Upper lobe of right lung (tissue), 1 donor: ENCODE measurements around the gene UROC1. TPM values are rescaled to one million over a fixed set of nuclear protein-coding genes. Genes with fewer than 3 reads are reported as not detected.
A peak's percentile ranks its signal among the peaks of the same experiment; 100 is the strongest.

Experiments
- ATAC-seq: fragments of 200-7000 bp; cut with Tn5 transposase; one replicate; pipeline ENCODE4 v1.9.1; 2020; ENCODE audit warnings: mild to moderate bottlenecking, moderate library complexity
- DNase-seq: peaks from one replicate; pipeline ENCODE4 v3.0.0-alpha.2; 2020
- H3K27ac ChIP-seq: fragments of 200-600 bp; one replicate; pipeline ENCODE4 v1.8.0; 2022
- H3K27me3 ChIP-seq: fragments of 200-600 bp; one replicate; pipeline ENCODE4 v1.8.0; 2022; ENCODE audit warnings: mild to moderate bottlenecking
- H3K36me3 ChIP-seq: fragments of 200-600 bp; one replicate; pipeline ENCODE4 v1.8.0; 2022
- H3K4me1 ChIP-seq: fragments of 200-600 bp; one replicate; pipeline ENCODE4 v1.8.0; 2022
- H3K4me3 ChIP-seq: fragments of 200-600 bp; one replicate; pipeline ENCODE4 v1.8.0; 2022; ENCODE audit warnings: mild to moderate bottlenecking
- H3K9me3 ChIP-seq: fragments of 200-600 bp; one replicate; pipeline ENCODE4 v1.8.0; 2022
- intact Hi-C: fragments of 100-400 bp; cut with DNase I; formaldehyde crosslinking; loops from one replicate; pipeline ENCODE4 v1.11.0; 2022
- total RNA-seq: library from RNA; stranded (reverse); fragmentation: NEBNext Ultra II Directional; extraction: Animal tissue kit (Norgen Biotek cat#: 25700); gene quantifications from one replicate; pipeline ENCODE4 v1.2.1, GENCODE V29; 2021
- TF ChIP-seq, protein P1 (sequence below): fragments of 200-600 bp; IDR thresholded peaks from one replicate; pipeline ENCODE4 v1.8.0; 2022; ENCODE audit warnings: antibody characterized with exemption
- donor health status: DM: no; HTN: yes; CAD: no; lungs with severe emphysema.

The UROC1 gene
- total RNA-seq, 1 donor from 2014 or later, result not detected

DNA sequence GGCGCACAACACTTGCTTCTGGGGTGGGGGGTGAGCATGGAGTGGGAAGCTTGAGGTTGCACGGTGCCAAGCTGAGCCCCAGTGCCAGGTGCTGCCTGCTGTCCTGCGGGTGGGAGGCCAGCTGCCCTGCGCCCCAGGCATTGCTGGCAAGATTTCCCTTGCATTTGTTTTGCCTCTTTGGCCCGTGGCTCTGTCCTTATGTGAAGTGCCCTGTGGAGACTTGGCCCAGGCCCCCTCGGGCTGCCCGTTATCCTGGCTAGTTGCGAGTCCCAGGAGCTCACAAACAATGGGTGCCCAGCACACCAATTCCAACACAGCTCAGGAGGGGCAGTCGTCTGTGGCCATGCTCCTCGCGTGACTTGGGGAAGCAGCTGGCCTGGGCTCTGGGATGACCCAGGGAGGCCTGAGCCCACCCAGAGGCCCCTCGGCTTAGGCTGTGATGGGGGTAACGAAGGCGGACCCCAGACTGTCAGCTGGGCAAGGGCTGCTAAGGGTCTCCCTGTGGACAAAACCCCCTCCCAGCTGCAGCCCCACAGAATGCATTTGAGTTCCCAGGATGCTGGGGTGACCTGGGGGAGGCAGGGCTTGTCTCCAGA lies 35.2 kb upstream of the UROC1 start:
- ATAC-seq (no peak), DNase-seq (peak; percentile 60)
- Histone ChIP-seq H3K27ac (no peak overlapping the region), H3K36me3 (no peaks in the 10 kb centered on the region), H3K9me3 (no peaks in the 10 kb centered on the region), H3K27me3 (no peaks in the 10 kb centered on the region), H3K4me1 (no peaks in the 10 kb centered on the region), H3K4me3 (no peak overlapping the region)
- TF ChIP-seq, protein P1, sequence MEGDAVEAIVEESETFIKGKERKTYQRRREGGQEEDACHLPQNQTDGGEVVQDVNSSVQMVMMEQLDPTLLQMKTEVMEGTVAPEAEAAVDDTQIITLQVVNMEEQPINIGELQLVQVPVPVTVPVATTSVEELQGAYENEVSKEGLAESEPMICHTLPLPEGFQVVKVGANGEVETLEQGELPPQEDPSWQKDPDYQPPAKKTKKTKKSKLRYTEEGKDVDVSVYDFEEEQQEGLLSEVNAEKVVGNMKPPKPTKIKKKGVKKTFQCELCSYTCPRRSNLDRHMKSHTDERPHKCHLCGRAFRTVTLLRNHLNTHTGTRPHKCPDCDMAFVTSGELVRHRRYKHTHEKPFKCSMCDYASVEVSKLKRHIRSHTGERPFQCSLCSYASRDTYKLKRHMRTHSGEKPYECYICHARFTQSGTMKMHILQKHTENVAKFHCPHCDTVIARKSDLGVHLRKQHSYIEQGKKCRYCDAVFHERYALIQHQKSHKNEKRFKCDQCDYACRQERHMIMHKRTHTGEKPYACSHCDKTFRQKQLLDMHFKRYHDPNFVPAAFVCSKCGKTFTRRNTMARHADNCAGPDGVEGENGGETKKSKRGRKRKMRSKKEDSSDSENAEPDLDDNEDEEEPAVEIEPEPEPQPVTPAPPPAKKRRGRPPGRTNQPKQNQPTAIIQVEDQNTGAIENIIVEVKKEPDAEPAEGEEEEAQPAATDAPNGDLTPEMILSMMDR, result no peak
- intact Hi-C loops, result no loop called here

DNA sequence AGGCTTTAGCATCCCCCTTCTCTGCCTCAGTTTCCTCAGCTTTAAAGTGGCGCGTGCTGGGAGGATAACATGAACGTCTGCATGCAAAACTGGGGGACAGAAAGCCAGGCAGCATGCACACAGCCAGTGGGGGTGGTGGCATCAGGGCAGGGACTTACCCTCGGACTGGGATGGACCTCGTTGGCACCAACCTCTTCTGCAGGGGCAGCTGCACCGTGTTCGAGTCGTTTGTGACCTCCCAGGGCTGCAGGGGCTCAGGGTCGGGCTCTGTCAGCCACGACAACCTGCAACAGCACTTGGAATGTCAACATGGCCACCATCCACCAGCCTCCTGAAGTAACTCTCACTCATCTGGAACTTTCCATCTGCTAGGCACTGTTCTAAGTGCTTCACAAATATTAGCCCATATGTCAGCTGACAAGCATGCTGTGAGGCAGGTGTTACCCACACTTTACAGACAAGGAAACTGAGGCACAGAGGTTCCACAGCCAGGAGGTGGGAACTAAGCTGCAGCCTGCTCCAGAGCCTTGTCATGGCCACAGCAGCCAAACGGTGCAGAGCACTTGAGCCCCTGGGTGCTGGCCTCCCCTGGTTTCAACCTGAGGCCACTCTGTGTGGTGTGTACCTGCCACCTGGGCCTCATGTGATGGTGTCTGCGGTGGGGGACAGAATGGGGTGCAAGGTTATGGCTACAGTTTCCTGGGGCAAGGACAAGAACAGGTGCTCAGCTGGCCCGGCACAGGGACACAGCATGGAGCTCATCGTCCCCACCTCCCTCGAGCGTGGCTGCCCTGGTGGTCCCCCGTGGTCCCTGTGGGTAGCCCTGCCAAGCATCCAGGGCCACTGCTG lies 34.5 kb upstream of the UROC1 start:
- DNase-seq, result peak; percentile 43
- no peak for ATAC-seq
- Histone ChIP-seq H3K27me3 (no peaks in the 10 kb centered on the region), H3K9me3 (no peaks in the 10 kb centered on the region), H3K27ac (no peak overlapping the region), H3K4me1 (no peaks in the 10 kb centered on the region), H3K36me3 (no peaks in the 10 kb centered on the region), H3K4me3 (no peak overlapping the region)
- TF ChIP-seq, protein P1, result no peak
- intact Hi-C loops, result no loop called here

DNA sequence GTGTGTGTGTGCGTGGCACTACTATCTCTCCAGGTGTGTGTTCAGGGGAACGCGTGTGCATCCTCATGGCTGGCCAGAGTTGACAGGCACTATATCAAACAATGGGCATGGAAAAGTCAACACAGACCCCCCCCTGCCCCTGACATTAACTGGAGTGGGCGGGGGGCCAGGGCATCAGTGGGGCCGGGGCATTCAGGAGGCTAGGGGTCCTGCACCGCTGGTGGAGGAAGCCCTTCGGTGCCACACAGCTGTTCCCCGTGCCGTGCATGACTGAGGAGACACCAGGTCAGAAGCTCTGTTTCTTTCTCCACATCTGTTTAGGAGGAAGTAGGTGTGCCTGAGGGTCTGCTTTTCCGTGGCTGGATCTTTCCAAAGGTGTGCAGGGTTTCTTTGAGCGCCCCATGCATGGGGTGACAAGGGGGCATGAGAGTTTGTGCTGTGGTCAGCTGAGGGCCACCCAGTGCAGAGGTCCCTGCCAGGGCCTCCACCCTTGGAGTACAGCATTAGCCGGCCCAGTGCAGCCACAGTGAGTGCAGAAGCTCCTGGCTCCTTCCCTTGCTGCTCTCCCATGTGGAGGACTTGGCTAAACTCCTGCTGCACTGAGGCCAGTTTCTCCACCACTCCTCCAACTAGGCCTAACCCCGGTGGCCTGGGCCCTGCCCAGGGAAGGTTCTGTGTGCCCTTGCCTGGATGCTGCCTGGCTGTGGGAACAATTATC lies 33.7 kb upstream of the UROC1 start:
- TF ChIP-seq, protein P1, result no peak
- intact Hi-C loops, result no loop called here
- H3K36me3 ChIP-seq, result no peaks in the 10 kb centered on the region
- H3K9me3 ChIP-seq, result no peaks in the 10 kb centered on the region
- H3K27me3 ChIP-seq, result no peaks in the 10 kb centered on the region
- no peak for ATAC-seq
- peak; percentile 54 for DNase-seq
- no peaks in the 10 kb centered on the region for H3K4me1 ChIP-seq
- no peak overlapping the region for H3K27ac ChIP-seq
- no peak overlapping the region for H3K4me3 ChIP-seq

DNA sequence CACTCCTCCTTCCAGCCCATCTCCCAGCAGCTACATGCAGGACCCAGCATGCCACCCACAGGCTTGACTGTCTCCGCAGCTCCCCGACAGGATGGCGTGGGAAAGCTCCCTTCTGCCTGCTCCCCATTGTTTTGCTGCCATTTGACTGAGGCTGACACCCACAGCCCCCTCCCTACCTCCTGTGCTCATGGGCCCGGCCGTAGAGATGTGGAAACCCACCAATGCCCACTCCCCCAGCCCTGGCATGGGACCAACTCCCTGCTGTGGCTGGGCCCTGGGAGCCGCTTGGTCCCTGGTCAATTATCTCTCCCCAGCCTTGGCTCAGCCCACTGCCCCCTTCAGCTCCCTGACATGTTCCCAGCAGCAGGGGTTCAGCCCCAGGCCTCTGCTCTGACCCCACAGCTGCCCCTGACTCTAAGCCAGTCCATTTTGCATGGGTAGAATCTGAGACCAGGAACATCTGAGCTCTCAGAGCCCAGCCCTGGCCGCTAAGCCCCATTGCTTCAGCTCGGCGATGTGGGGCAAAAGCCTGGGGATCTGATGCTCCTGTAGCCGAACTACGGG lies 33.0 kb upstream of the UROC1 start:
- H3K27ac ChIP-seq, result no peak overlapping the region
- TF ChIP-seq, protein P1, result no peak
- DNase-seq (peak; percentile 48), ATAC-seq (no peak)
- H3K9me3 ChIP-seq, result no peaks in the 10 kb centered on the region
- H3K4me1 ChIP-seq, result no peaks in the 10 kb centered on the region
- H3K27me3 ChIP-seq, result no peaks in the 10 kb centered on the region
- no peaks in the 10 kb centered on the region for H3K36me3 ChIP-seq
- H3K4me3 ChIP-seq, result no peak overlapping the region
- intact Hi-C loops, result no loop called here

DNA sequence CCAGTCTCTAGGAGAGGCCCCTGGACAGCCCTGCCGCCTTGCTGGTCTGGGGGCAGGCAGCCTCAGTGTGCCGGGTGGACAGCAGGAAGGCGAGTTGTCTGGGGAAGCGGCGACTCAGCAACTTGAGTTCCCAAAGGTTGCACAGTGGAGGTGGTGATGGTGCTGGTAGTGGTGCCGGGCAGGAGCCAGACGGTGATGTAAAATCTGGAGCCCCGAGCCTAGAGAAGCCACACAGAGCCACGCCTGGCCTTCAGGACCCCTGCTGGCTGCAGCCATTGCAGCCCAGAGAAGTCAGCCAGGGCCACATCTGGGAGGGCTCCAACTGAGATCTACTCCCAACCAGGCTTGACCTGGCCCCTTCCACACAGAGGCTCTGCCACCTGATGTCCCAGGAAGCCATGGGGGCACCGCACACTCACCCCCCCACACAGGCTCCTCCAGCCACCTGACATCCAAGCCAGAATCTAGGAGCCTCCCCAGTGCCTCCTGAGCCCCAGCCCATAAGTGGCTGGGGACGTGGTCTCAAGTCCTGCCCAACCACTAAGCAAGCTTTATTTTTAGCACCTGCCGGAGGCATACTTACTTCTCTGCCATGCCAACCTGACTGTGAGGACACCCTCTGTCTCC lies 32.4 kb upstream of the UROC1 start:
- DNase-seq (peak; percentile 46), ATAC-seq (no peak)
- Histone ChIP-seq H3K27me3 (no peaks in the 10 kb centered on the region), H3K4me1 (no peaks in the 10 kb centered on the region), H3K9me3 (no peaks in the 10 kb centered on the region), H3K4me3 (no peak overlapping the region), H3K27ac (no peak overlapping the region), H3K36me3 (no peaks in the 10 kb centered on the region)
- TF ChIP-seq, protein P1, result no peak
- intact Hi-C loops, result no loop called here
